HepG2 (cell line): ENCODE data around the gene TMEM225B. TPM values are rescaled to one million over a fixed set of nuclear protein-coding genes. Genes with fewer than 3 reads are reported as not detected.
"Not testable (repeated sequence)": the region's sequence is repeated elsewhere in the genome, so short reads cannot be mapped to it uniquely, and the experiment has no call there.

Source experiments
- ATAC-seq: fragments of 200-7000 bp; cut with Tn5 transposase; 3 replicates; pipeline ENCODE4 v1.9.1; 2020; ENCODE audit warnings: mild to moderate bottlenecking, moderate library complexity
- Bru-seq: library from RNA; stranded (reverse); fragments of 400-500 nt; gene quantifications from one replicate; lab custom pipeline; 2021; lab: Mats Ljungman, UMichigan
- BruChase-seq, 2 experiments: library from RNA; stranded (reverse); fragments of 400-500 nt; gene quantifications; one replicate each; lab custom pipeline; 2021; lab: Mats Ljungman, UMichigan
- BruUV-seq: library from RNA; stranded (reverse); fragments of 400-500 nt; replicated peaks from 2 replicates; lab custom pipeline; 2021; lab: Mats Ljungman, UMichigan
- CTCF ChIA-PET: fragments of 300-600 bp; formaldehyde crosslinking; extraction: SDS; loops from one replicate; lab custom pipeline; 2021; ENCODE audit warnings: low total read pairs, inconsistent platforms, low intra/inter-chr PET ratio; lab: Yijun Ruan, JAX
- POLR2A ChIA-PET: fragments of 350-600 bp; sonication (Branson Sonifier 250); formaldehyde crosslinking; loops from one replicate; lab custom pipeline; 2020; ENCODE audit warnings: antibody characterized with exemption, inconsistent platforms; lab: Yijun Ruan, JAX
- DNase-seq: peaks from one replicate; pipeline ENCODE4 v3.0.0-alpha.2; 2015; ENCODE audit warnings: low spot score
- FAIRE-seq: peaks from 3 replicates; lab custom pipeline; 2011; peaks lifted over from hg19 to GRCh38; lab: Jason Lieb, UNC
- H2AFZ ChIP-seq: one replicate; pipeline ENCODE4 v1.6.1; 2011; ENCODE audit warnings: low read length, inconsistent platforms
- H3K27ac ChIP-seq: fragments of 300-600 bp; 3 replicates; pipeline ENCODE4 v1.8.0; 2011; ENCODE audit warnings: mixed run types, mild to moderate bottlenecking, mixed read lengths, low read length, inconsistent platforms; ENCODE audit not compliant: insufficient read depth; ENCODE audit errors: extremely low read length
- H3K27me3 ChIP-seq, 2 experiments: fragments of 200-600 bp in 1 of 2; 2 replicates in 1 of 2; 3 replicates in 1 of 2; pipeline versions ENCODE4 v1.6.0 to v1.8.0; 2011; ENCODE audit warnings: low read length in 2 of 2, mild to moderate bottlenecking in 2 of 2, moderate library complexity in 2 of 2, inconsistent platforms in 1 of 2; ENCODE audit not compliant: insufficient read depth in 2 of 2, control insufficient read depth in 1 of 2
- H3K36me3 ChIP-seq, 2 experiments: fragments of 200-600 bp in 1 of 2; replicated peaks in 1 of 2; 2 replicates in 1 of 2; 3 replicates in 1 of 2; pipeline versions ENCODE4 v1.5.1 to v1.8.0; 2011; ENCODE audit warnings: low read length in 2 of 2, inconsistent platforms in 1 of 2; ENCODE audit not compliant: insufficient read depth in 2 of 2, control insufficient read depth in 1 of 2
- H3K4me1 ChIP-seq: 2 replicates; pipeline ENCODE4 v1.5.1; 2012; ENCODE audit warnings: low read length, inconsistent platforms; ENCODE audit not compliant: insufficient read depth
- H3K4me2 ChIP-seq: 2 replicates; pipeline ENCODE4 v1.6.0; 2011; ENCODE audit warnings: low read depth, low read length, inconsistent platforms
- H3K4me3 ChIP-seq, 3 experiments: fragments of 200-600 bp in 1 of 3; sonication (generic), shearing (Covaris generic) in 1 of 3; replicated peaks in 1 of 3; 2 replicates each; pipeline ENCODE4 v1.5.1; 2011 to 2016; ENCODE audit warnings: low read length in 3 of 3, inconsistent platforms in 2 of 3, low read depth in 2 of 3, mild to moderate bottlenecking in 2 of 3, control low read depth in 1 of 3, mixed read lengths in 1 of 3; ENCODE audit not compliant: insufficient read depth in 1 of 3
- H3K79me2 ChIP-seq: one replicate; pipeline ENCODE4 v1.6.1; 2011; ENCODE audit warnings: low read length, inconsistent platforms; ENCODE audit not compliant: insufficient read depth
- H3K9ac ChIP-seq: 2 replicates; pipeline ENCODE4 v1.6.0; 2011; ENCODE audit warnings: mild to moderate bottlenecking, low read depth, low read length, inconsistent platforms; ENCODE audit not compliant: insufficient read depth
- H3K9me3 ChIP-seq: 2 replicates; pipeline ENCODE4 v1.5.1; 2012; ENCODE audit warnings: mild to moderate bottlenecking, low read length
- H4K20me1 ChIP-seq: 2 replicates; pipeline ENCODE4 v1.6.0; 2011; ENCODE audit warnings: inconsistent platforms, mild to moderate bottlenecking, low read length, moderate library complexity; ENCODE audit not compliant: insufficient read depth
- KAT7 ChIP-seq: IDR thresholded peaks from 2 replicates; pipeline ENCODE4 v1.6.1; 2018; ENCODE audit warnings: borderline replicate concordance, missing compliant biosample characterization
- WGBS: methylation state at CpG from one replicate; pipeline ENCODE4 v1.1.6; 2017; ENCODE audit warnings: low lambda C conversion rate; 5-methylcytosine and 5-hydroxymethylcytosine counted together
- in situ Hi-C: cut with HindIII; loops from 2 replicates; pipeline ENCODE4 v1.10.0; 2017; ENCODE audit warnings: low pct_unique_long_range_greater_than_20kb; ENCODE audit not compliant: extremely low pct_ligation_motif_present
- intact Hi-C: fragments of 100-400 bp; cut with micrococcal nuclease; formaldehyde crosslinking; loops from one replicate; pipeline ENCODE4 v1.10.0; 2022; ENCODE audit not compliant: unreplicated experiment
- long read RNA-seq, 2 experiments: library from RNA in 1 of 2; library from polyadenylated mRNA in 1 of 2; stranded (forward) in 1 of 2; unstranded in 1 of 2; transcript quantifications; one replicate each; pipeline ENCODE4 v2.0.0, GENCODE V29; 2019 to 2022
- polyA minus RNA-seq, 3 experiments: library from RNA; depleted of rRNA, polyadenylated mRNA; stranded (reverse); fragments of >200 nt; gene quantifications; 2 replicates each; pipeline ENCODE4 v1.2.3, GENCODE V29; 2011; ENCODE audit warnings: low replicate concordance in 1 of 3
- polyA plus RNA-seq, 8 experiments: library from polyadenylated mRNA; depleted of rRNA in 3 of 8; stranded (reverse) in 7 of 8; unstranded in 1 of 8; fragments of >200 nt; fragmentation: Illumina TruSeq in 4 of 8; extraction: Trizol in 4 of 8; gene quantifications; 2 replicates each; pipeline versions ENCODE4 v1.2.1 to v1.2.3, GENCODE V29; 2011 to 2016; ENCODE audit warnings: low read depth in 4 of 8, missing spikeins in 1 of 8, mixed read lengths in 1 of 8; ENCODE audit not compliant: insufficient read depth in 1 of 8
- total RNA-seq, 5 experiments: library from RNA; depleted of rRNA; stranded (reverse); fragments of >200 nt; fragmentation: Illumina TruSeq; extraction: Trizol; gene quantifications; 2 replicates each; pipeline ENCODE4 v1.2.3, GENCODE V29; 2016; ENCODE audit warnings: low read depth in 1 of 5
- TF ChIP-seq, protein P1 (sequence below): sonication (generic); formaldehyde crosslinking; IDR thresholded peaks from 2 replicates; pipeline ENCODE4 v1.5.1; 2020; ENCODE audit warnings: mild to moderate bottlenecking, missing genetic modification reagents, moderate library complexity

The TMEM225B gene, protein sequence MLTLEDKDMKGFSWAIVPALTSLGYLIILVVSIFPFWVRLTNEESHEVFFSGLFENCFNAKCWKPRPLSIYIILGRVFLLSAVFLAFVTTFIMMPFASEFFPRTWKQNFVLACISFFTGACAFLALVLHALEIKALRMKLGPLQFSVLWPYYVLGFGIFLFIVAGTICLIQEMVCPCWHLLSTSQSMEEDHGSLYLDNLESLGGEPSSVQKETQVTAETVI
- 0.60 and 0.95 TPM in 2 replicates for total RNA-seq (2016; rRNA removed; fragmentation: Illumina TruSeq; extraction: Trizol)
- 2.2 and 2.6 TPM in 2 replicates for total RNA-seq (2016; cell fraction: cytosol; rRNA removed; fragmentation: Illumina TruSeq; extraction: Trizol; ENCODE audit: low read depth)
- total RNA-seq (2016; cell fraction: insoluble cytoplasmic fraction; rRNA removed; fragmentation: Illumina TruSeq; extraction: Trizol), result 0.42 and 0.65 TPM in 2 replicates
- 1.3 and 1.4 TPM in 2 replicates for total RNA-seq (2016; cell fraction: membrane; rRNA removed; fragmentation: Illumina TruSeq; extraction: Trizol)
- 1.3 and 1.4 TPM in 2 replicates for total RNA-seq (2016; cell fraction: nucleus; rRNA removed; fragmentation: Illumina TruSeq; extraction: Trizol)
- polyA plus RNA-seq (2011; rRNA removed), result 0.78 and 1.6 TPM in 2 replicates
- 0.83 and 1.5 TPM in 2 replicates for polyA plus RNA-seq (2011; cell fraction: cytosol; rRNA removed)
- 3.0 and 3.2 TPM in 2 replicates for polyA plus RNA-seq (2011; cell fraction: nucleus; rRNA removed)
- 1.9 and 2.5 TPM in 2 replicates for polyA plus RNA-seq (2012)
- 1.4 and 2.2 TPM in 2 replicates for polyA plus RNA-seq (2016; cell fraction: cytosol; fragmentation: Illumina TruSeq; extraction: Trizol; ENCODE audit: low read depth)
- 0.38 and 0.45 TPM in 2 replicates for polyA plus RNA-seq (2016; cell fraction: insoluble cytoplasmic fraction; fragmentation: Illumina TruSeq; extraction: Trizol; ENCODE audit: low read depth)
- 1.4 and 1.9 TPM in 2 replicates for polyA plus RNA-seq (2016; cell fraction: membrane; fragmentation: Illumina TruSeq; extraction: Trizol; ENCODE audit: low read depth)
- polyA plus RNA-seq (2016; cell fraction: nucleus; fragmentation: Illumina TruSeq; extraction: Trizol; ENCODE audit: insufficient read depth, low read depth), result 1.1 and 2.7 TPM in 2 replicates
- 0.12 and 0.19 TPM in 2 replicates for polyA minus RNA-seq (2011; rRNA and poly(A)+ RNA removed; ENCODE audit: low replicate concordance)
- polyA minus RNA-seq (2011; cell fraction: cytosol; rRNA and poly(A)+ RNA removed), result 1.1 TPM in 1 of 2 replicates, not detected in the other
- polyA minus RNA-seq (2011; cell fraction: nucleus; rRNA and poly(A)+ RNA removed), result 0.90 and 1.2 TPM in 2 replicates
- Bru-seq, nascent RNA, result percentile 23 among the genes with signal in this experiment
- percentile 28 among the genes with signal in this experiment for BruChase-seq, experiment 1, labeled RNA remaining after a 6-hour chase
- BruChase-seq, experiment 2, labeled RNA remaining after a 2-hour chase, result percentile 39 among the genes with signal in this experiment
- long read RNA-seq, experiment 1, result 0 reads
- long read RNA-seq, experiment 2, result 0 reads

DNA sequence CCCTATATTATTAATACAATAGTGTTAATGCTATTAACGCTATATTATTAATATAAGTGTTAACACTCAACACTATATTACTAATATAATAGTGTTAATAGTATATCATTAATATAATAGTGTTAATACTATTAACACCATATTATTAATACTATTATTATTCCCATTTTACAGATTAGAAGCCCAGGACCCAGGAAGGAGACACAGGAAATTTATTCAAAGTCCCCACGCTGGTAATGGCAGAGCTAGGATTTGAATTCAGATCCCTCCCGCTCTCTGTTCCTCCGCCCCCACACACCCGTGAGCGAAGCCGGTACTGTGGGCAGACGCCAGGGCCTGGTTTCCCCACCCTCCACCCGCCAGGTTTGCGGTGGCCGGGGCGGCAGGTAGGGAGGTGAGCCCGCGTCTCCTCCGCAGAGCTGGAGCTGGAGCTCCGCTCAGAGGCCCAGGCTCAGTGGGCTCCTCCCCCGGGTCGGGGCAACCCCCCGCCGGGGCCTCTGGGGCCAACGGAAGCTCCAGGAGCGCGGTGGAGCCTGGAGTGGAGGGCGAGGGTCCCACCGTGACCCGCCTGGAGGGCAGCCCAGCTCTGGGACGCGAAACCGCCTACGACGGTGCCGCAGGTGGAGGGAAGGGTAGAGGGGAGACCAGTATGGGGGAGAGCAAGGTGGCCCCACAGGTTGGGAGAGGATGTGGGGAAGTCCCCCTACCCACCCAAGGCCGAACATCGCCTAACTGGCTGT lies at the start of gene TMEM225B:
Gene TMEM225B, plus strand, starts transcription at position 506 of the 740 bp plus-strand sequence. CDS start 6,122 bp downstream, outside the sequence.
- H3K27ac ChIP-seq, result no peak within 1 kb of the TSS
- no peak within 1 kb of the TSS for H3K9ac ChIP-seq
- DNase-seq (no peak), ATAC-seq (no peak; the same call in 2 of the 3 replicates), FAIRE-seq (no peak)
- no TSS peak for BruUV-seq
- no peaks in the 10 kb centered on the region for H3K36me3 ChIP-seq
- no peak within 1 kb of the TSS for H3K4me3 ChIP-seq
- WGBS, result 92% methylated on average over 24 of the region's 34 CpGs
- intact Hi-C loops, result no loop called here
- POLR2A ChIA-PET, result no interaction called here
- peaks cover 9% of the 10 kb centered on the region for H3K4me1 ChIP-seq
- in situ Hi-C loops, result no loop called here
- TF ChIP-seq, protein P1, sequence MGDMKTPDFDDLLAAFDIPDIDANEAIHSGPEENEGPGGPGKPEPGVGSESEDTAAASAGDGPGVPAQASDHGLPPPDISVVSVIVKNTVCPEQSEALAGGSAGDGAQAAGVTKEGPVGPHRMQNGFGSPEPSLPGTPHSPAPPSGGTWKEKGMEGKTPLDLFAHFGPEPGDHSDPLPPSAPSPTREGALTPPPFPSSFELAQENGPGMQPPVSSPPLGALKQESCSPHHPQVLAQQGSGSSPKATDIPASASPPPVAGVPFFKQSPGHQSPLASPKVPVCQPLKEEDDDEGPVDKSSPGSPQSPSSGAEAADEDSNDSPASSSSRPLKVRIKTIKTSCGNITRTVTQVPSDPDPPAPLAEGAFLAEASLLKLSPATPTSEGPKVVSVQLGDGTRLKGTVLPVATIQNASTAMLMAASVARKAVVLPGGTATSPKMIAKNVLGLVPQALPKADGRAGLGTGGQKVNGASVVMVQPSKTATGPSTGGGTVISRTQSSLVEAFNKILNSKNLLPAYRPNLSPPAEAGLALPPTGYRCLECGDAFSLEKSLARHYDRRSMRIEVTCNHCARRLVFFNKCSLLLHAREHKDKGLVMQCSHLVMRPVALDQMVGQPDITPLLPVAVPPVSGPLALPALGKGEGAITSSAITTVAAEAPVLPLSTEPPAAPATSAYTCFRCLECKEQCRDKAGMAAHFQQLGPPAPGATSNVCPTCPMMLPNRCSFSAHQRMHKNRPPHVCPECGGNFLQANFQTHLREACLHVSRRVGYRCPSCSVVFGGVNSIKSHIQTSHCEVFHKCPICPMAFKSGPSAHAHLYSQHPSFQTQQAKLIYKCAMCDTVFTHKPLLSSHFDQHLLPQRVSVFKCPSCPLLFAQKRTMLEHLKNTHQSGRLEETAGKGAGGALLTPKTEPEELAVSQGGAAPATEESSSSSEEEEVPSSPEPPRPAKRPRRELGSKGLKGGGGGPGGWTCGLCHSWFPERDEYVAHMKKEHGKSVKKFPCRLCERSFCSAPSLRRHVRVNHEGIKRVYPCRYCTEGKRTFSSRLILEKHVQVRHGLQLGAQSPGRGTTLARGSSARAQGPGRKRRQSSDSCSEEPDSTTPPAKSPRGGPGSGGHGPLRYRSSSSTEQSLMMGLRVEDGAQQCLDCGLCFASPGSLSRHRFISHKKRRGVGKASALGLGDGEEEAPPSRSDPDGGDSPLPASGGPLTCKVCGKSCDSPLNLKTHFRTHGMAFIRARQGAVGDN, result 0 out of 2 replicates have a peak, but pooled peaks have one; percentile 8
- TF ChIP-seq KAT7, result no peak
- CTCF ChIA-PET, result no interaction called here
- H2AFZ ChIP-seq, result no peak within 1 kb of the TSS
- no peak within 1 kb of the TSS for H3K4me2 ChIP-seq
- H3K9me3 ChIP-seq, result no peaks in the 10 kb centered on the region
- no peaks in the 10 kb centered on the region for H3K27me3 ChIP-seq
- H4K20me1 ChIP-seq, result no peaks in the 10 kb centered on the region
- no peaks in the 10 kb centered on the region for H3K79me2 ChIP-seq

DNA sequence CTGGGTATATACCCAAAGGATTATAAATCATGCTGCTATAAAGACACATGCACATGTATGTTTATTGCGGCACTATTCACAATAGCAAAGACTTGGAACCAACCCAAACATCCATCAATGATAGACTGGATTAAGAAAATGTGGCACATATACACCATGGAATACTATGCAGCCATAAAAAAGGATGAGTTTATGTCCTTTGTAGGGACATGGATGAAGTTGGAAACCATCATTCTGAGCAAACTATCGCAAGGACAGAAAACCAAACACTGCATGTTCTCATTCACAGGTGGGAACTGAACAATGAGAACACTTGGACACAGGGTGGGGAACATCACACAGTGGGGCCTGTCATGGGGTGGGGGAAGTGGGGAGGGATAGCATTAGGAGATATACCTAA lies 48.5 kb upstream of the TMEM225B start:
- H3K27ac ChIP-seq, DNase-seq, H3K9ac ChIP-seq, in situ Hi-C loops, FAIRE-seq, H3K4me2 ChIP-seq, H3K36me3 ChIP-seq, H3K9me3 ChIP-seq, H4K20me1 ChIP-seq, H2AFZ ChIP-seq, ATAC-seq, intact Hi-C loops, CTCF ChIA-PET, BruUV-seq, H3K27me3 ChIP-seq, H3K4me3 ChIP-seq, POLR2A ChIA-PET: not testable (repeated sequence)
- no CpG with 5 or more reads among the region's 2 CpGs for WGBS
- H3K4me1 ChIP-seq, result peaks cover 19% of the 10 kb centered on the region
- peaks cover 18% of the 10 kb centered on the region for H3K79me2 ChIP-seq
